Stimulated activated CD4-positive, alpha-beta T cell treated with anti-CD3 and anti-CD28 coated beads, Interleukin-4, amount 100 ng/mL, for 4 hours (primary cell): ENCODE data around the gene RADIL.

ENCODE experiments used
- DNase-seq, 2 experiments: peaks; one replicate each; pipeline ENCODE4 v3.0.0-alpha.2; 2020

The RADIL gene

DNA sequence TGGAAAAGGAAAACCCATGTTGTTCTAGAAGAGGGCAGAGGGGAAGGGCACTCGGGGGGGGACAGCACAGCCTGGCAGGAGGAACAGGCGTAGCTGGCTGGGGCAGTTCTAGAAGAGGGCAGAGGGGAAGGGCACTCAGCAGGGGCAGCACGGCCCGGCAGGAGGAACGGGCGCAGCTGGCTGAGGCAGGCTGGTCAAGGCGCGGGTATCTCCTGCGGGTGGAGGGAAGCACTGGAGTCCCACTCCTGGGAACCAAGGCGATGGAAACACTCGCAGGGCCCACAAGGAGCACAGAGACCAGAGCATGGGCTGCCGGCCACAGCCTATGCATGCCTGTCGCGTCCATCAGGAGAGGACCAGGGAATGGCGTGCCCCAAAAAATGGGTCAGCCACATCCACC lies 58.4 kb downstream of the RADIL start:
- no peak for DNase-seq

DNA sequence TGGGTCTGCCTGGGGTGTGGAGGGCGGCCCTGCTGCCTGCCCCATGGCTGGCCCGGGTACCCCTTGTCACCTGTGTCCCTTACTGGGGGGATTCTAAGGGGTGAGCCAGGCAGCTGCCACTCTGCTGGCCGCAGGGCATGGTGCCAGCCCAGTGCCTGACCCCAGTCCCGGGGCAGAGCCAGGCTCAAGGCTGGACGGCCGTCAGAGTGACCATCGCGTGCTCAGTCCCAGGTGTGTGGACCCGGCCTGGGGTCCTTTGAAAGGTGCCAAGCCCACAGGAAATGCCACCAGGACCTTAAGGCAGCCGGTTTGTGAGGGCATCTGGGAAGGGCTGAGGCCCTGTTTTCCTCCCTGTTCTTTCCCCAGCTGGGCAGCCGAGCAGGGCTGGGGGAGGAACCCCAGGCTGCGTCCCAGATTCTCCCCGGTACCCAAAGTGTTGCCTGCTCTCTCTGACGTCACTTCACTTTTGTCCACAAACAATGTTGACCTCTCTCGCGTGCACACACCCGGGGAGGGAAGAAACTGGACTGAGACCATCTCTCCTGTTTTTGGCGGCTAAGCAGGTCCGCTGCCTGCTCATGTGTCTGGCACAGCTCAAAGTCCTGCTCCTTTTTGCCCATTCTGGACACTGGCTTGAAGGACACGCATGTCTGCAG lies 59.3 kb downstream of the RADIL start:
- no peak for DNase-seq

DNA sequence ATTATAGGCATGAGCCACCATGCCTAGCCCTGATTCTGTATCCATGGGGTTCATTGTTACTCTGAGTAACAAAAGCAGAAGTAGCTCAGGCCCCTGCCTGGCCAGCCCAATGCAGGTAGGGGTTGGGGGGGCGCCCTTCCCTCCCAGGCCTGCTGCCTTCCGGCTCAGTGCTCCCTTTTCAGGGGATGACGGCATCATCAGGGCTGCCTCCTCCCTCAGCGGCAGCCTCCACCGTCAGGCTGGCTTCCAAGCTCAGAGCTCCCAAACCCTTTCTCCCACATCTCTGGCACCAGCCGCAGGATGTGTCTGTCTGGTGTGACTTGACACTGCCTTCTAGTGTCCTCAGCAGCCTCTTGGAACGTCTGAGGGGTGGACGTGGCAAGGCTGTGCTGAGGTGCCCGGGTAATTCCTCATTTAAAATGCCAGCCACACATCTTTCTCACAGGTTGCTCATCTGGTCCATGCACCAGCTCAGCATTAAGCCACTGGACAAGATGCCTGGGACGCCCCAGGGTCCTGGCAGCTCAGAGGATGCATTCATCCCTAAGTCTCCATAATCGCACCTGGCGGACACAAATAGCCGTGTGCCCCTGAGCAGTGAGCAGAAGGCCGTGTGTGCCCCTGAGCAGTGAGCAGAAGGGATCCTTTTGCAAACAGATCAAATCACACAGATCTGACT lies 59.9 kb downstream of the RADIL start:
- no peak for DNase-seq

DNA sequence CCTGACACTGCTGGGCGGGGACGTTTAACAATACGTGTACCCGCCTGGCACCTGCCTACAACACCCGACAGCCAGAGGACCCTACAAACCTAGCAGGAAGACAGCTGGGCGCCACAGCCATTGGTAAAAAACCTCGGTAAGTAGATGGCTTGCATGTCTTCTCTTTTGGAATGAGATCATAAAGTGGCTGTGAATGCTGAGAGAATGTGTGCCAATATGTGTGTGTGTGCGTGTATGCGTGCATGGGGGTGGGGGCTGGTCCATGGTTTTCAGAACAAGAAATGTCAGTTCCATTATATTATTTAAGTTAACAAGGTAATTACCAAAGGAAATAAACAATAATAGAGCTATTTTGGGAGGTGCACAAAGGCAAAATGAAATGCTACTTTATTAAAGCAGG lies 60.8 kb downstream of the RADIL start:
- no peak for DNase-seq

DNA sequence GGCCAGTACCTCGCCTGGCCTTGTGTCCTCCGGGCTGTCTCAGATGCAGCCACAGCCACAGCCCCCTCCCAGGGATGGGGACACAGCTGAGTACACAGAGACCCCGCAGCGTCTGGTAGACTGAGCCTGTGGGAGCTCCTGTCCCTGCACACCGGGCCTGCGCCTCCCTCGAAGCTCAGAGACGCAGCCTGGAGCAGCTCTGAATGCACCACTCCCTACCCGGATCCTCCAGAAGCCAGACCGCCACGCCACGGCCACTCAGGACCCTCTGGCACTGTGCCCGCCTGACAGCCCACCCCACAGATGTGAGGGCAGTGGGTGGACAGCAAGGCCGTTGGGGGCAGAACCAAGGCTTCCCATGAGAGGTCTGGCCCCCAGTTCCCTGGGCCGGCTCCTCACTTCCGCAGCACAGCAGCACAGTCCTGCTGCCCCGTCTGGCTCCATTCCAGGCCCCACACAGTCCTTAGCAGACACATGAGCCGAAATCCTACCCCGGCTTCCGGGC lies 62.5 kb downstream of the RADIL start:
- DNase-seq: no peak

DNA sequence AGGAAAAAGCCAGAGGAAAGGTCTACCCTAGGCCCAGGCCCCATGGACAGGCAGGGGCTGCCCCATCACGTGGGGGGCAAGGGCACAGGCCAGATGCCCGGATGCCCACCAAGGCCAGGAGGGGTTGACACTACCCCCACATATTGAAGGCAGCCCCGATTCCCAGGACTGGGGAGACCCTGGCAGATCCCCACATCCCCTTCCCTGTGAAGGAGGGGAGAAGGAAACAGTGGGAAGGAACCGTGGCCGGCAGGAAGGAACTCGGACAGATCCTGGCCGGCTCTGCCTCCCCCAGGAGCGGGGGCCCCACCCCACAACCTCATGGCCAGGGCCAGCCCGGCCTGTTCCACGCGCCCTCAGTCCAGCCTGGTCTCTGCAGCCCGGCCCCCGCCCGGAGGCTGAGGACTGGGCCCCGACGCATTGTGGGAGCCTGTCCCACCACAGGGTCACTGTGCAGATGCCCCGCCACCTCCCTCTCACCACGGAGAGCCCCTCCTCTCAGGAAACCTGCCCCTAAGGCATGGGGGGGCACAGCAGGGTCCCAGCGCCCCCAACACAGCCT lies 63.0 kb downstream of the RADIL start:
- no peak for DNase-seq

DNA sequence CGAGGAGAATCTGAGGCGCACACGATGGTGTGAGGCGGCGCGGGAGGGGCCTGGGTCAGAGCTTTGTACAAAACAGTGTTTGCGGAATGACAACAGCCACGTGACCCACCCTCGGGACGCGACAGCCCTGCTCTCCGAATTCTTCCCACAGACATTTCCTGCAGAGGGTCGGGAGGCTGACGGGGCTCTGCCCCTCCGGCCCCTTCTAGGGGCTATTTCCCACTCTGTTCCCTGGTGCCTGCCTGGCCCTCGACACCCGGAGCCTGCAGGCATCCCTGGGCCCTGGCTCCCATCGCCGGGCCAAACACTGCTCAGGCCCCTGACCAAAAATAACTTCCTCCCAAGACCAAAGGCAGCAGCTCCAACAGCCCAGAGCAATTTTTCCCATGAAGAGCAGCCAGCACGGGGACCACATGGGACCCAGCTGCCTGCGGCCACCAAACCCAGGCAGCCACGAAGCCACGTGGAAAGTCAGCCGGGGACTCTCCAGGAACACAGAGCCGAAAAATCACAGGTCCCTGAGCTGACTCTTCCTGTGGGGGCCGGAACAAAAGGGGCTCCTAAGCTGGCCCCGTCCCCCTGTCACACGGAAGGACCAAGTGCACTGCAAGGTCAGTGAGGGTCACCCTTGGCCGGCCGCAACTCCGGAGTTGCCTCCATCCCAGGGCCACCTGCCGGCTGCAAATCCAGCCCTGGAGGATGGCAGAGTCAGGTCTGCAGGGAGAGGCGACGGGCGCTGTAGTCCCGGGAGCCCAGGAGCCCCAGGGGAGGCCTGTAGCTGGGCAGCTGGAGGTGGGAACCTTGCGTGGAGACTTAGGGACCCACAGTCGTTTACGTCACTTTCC lies 63.7 kb downstream of the RADIL start:
- DNase-seq: no peak

DNA sequence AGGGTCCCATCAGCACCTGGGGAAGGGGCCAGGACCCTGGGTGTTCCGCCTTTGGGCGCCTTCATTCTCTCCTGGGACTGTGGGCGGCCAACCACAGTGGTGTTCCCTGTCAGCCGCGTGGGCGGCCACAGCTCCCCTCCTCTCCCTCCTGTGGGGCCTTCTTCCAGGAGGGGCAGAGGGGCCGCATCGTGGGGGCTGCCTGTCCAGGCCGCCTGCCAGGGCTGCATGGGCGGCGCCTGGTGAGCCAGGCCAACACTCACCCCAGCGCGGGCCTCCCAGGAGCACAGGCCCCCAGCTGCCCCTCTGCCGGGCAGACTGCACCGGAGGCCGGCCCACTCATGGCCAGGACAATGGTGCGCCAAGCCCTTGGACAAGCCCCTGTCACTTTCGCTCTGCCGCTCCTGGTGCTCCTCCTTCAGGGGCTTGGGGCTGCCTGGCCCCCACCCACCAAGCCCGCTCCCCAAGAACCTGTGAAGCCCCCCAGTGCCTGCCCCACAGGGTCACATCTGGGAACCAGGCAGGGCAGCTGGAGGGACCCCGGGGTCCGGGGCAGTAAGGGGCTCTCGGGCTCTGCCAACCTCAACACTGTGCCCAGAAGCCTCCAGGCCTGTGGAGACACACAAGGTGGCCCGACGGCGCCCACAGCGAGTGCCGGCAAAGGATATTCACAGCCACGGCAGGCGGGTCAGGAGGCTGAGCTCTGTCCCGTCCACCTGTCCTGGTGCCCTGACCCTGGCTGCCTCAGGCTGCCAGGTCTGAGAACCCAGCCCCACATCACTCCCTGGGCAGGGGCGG lies 65.3 kb downstream of the RADIL start:
- no peak for DNase-seq

DNA sequence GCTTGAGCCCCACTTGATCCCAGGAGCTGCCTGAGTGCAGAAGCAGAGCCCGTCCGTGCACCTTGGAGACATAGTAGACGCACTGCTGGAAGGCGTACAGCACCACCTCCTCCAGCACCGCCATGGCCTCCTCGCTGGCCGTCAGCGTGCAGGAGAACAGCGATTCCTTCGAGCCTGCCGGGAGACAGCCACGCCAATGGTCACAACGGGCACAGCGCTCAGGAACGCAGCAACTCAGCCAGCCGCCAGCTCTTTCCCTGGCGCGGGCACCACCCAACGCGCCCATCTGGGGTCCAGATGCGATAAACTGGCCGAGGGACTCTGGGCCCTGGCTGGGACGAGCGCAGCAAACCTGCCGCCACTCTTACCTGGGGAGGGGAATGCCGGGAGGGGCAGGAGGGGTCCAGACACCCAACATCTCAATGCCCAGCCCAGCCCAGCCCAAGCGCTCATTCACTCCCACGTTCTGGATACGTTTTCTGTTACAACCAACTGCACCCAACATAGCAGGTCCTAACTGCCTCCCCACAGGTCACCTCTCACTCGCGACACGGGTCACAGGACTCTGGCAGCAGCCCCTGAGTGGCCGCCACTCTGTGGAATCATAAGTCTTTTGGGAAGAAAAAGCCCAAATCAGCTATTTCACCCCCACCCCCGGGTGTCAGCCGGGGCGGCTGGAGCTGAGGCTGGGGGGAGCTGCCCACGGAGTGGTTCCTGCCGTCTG lies 66.2 kb downstream of the RADIL start:
- no peak for DNase-seq

DNA sequence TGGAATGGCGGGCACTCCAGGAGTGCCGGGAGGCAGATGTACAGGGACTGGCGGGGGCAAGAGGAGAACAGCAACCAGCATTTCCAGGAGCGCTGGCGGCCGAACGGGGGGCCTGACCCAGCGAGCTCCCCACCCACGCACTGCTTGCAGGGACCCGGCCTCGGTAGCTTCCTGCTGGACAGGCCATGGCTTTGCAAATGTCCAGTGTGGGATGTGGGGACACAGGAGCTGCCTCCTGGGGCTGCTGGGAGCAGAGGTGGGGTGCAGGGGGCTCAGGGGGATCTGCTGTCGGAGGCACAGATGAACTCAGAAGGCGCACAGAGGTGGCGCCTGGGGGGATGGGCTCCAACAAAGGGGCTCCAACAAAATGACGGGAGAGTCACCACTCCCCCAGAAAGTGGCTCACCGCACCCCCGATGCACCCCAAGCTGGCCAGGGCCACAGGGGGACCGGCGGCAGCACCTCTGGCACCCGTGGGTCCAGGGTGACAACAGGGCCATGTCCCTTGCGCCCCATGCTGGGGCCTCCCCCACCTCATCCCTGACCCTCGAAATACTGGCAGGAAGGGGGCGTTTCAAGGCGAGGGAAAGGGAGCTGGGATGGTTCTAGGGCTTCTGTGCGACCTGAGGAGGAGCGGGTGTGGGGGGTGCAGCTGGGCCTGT lies 67.0 kb downstream of the RADIL start:
- DNase-seq: no peak

DNA sequence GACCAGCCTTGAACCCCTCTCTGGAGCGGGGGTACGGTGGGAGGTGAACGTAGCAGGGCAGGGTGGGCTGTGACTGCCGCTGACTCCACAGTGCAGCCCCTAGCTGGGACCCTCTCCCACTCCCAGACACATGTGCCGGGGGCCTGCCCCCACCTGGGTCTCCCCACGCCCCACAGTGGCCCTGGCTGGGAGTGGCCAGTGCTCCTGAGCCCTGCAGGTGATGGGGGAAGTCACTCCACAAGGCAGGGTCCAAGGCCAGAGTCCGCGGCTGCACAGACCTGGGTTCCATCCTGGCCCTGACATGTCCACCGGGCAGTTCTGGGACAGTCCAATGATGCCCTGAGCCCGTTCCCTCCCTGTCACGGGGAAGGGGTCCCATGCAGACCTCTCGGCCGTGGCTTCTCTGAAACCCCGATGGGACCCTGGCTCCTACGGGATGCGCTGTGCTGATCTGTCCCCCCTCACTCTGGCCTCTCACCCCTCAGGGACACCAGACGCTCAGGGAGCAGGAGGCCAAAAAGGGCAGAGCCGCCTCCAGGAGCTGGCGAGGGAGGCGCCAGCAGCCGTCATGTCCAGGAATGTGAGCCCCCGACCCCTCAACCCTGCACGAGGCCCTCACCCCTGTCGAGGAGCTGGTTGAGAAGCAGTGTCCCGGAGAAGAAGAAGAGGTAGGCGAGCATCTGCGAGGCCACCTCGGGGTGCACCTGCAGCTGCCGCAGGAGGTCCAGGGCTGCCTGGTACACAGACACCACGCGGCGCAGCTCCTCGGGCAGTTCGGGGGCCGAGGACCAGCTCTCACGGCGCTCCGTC lies 67.7 kb downstream of the RADIL start:
- DNase-seq: no peak

DNA sequence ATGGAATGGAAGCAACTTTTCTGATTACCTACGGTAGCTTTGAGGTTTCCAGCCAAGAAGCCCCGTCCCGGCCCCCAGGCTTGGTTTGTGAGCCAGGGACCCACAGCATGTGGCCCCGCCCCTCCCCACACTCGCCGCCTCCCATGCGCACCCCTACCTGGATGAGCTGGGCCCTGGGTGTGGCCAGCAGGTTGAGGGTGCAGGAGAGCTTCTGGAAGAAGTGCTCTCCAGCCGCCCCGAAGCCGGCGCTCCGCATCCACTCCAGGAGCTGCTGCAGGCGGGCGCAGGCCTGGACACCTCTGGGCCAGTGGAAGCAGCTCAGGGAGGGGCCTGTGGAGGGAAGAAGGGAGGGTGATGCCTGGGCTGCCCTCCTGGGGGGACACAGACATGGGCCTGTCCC lies 68.4 kb downstream of the RADIL start:
- no peak for DNase-seq

DNA sequence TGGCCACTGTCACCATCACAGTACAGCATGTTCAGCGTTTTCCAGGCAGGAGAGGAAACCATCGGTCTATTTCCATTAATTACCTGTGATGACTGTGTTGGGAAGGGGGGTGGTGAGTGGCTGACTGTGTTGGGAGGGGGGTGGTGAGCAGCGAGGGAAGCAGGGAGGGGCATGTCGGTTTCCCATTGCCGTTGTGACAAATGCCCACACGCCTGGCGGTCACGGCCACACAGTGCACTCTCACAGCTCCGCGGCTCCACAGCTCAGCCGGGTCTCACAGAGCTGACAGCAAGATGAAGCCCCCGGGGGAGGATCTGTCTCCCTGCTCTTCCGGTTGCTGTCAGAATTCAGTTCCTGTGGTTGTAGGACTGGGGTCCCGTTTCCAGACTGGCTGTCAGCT lies 69.1 kb downstream of the RADIL start:
- no peak for DNase-seq

DNA sequence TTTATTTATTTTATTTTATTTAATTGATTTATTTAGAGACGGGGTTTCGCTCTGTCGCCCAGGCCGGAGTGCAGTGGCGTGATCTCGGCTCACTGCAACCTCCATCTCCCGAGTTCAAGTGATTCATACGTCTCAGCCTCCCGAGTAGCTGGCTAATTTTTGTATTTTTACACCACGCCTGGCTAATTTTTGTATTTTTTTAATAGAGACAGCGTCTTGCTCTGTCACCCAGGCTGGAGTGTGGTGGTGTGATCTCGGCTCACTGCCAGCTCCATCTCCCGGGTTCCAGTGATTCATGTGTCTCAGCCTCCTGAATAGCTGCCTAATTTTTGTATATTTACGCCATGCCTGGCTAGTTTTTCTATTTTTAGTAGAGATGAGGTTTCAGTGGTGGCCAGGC lies 73.8 kb downstream of the RADIL start:
- no peak for DNase-seq

DNA sequence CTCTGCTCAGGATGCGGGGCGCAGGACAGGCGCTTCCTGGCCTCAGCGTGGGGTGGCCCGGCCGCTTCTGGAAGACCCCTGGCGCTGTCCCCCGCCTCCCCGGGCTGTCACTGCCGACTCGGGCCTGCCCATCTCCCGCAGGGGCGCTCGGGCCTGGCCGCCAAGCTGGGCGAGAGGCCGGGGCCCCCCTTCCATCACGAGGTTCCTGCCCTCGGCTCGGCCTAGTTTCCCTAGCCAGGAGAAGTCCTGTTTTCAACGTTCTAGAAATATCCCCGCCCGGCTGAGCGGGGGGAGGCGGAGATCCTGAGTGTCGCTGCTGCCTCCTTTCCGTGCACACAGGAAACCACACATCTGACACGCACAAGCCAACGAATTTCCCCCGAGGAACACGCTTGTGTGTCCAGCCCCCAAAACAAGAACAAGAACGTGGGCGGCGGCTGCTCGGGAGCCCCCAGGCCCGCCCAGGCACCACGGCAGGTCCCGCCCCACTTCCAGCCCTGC lies 74.4 kb downstream of the RADIL start:
- DNase-seq: peak; percentile 23 to 40

DNA sequence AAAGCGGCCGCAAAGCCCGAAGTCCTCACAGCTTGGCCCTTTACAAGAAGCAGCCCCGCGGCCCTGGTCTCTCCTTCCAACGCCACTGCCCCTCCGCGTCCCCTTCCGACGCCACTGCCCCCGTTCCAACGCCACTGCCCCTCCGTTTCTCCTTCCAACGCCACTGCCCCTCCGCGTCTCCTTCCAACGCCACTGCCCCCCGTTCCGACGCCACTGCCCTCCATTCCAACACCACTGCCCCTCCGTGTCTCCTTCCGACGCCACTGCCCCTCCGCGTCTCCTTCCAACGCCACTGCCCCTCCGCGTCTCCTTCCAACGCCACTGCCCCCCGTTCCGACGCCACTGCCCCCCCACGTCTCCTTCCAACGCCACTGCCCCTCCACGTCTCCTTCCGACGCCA lies 75.0 kb downstream of the RADIL start:
- DNase-seq: no peak

DNA sequence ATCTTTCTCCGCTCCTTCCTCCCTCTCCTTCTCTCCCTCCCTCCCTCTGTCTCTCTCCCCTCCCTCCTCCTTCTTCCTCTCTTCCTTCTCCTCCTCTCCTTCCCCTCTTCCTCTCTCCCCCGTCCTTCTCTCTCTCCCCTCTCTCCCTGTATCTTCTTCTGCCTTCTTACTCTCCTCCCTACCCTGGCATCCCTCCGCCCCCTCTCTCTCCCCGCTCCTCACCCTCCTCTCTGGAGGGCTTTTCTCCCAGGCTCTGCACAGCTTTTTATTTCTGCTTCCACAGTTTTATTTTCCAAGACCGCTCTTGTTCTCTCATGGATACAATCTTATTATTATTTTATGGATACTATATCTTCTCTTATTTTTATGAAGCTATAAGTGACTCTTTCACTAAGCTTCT lies 75.5 kb downstream of the RADIL start:
- no peak for DNase-seq

DNA sequence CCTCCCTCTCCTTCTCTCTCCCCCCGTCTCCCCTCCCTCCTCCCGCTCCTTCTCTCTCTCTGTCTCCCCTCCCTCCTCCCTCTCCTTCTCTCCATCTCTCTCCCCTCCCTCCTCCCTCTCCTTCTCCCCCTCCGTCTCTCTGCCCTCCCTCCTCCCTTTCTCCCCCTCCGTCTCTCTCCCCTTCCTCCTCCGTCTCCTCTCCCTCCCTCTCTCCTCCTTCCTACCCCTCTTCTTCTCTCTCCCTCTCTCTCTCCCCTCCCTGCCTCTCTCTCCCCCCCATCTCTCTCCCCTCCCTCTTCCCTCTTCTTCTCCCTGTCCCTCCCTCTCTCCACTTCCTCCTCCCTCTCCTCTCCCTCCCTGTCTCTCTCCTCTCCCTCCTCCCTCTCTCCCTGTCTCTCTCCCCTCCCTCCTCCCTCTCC lies 75.9 kb downstream of the RADIL start:
- no peak for DNase-seq

DNA sequence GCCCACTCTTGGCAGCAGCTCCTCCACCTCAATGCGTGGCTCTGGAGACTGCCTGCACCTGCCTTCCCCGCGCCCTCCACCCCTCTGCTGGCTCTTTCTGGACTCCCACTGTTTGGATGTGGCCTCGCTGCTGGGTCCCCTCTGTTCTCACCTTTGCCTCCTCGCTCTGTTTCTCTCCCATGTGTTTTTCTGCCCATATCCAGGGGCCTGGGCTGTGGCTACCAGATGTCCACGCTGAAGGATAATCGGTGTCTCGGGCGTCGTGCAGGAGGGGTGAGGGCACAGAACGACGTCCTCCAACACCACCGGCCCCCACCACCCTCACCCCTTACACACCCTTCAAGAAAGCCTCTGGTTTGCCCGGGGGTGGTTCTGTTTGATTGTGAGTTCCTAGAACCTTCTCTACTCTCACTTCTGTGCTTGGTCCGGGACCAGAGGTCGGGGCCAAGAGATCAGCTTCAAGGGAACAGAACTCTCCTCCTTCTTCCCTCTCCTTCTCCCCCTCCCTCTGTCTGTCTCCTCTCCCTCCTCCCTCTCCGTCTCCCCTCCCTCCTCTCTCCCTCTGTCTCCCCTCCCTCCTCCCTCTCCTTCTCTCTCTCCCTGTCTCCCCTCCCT lies 76.4 kb downstream of the RADIL start:
- DNase-seq: no peak

DNA sequence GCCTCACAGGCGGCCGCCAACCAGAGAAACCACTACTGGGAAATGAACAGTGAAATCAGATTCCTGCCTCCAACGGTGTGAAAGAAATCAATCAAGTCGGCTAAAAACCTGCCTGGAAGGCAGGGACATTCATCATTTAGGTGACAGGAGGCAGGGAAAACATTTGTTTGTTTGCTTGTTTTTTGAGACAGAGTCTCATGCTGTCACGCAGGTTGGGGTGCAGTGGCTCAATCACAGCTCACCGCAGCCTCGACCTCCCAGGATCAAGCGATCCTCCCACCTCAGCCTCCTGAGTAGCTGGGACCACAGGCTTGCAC lies 77.6 kb downstream of the RADIL start:
- no peak for DNase-seq
